ENCODE results near the gene VCX3B. TPM values are rescaled to one million over a fixed set of nuclear protein-coding genes. Genes with fewer than 3 reads are reported as not detected.

Gene VCX3B
- total RNA-seq, 6 experiments from 2014 or later: not detected

GRCh38 chrX:8504451-8504850, 39.8 kb downstream of the VCX3B start:
- no peaks in the 10 kb centered on the region for H3K27me3 ChIP-seq
- H3K4me3 ChIP-seq: no peak overlapping the region
- no peak overlapping the region for H3K27ac ChIP-seq
- no peak for DNase-seq
- ATAC-seq: no peak
- TF ChIP-seq CTCF (IDR thresholded peaks at IDR 0.05) (no peak), POLR2A (IDR thresholded peaks at IDR 0.05) (no peak)
- intact Hi-C loops (cut with DNase I): no loop called here
- no peaks in the 10 kb centered on the region for H3K4me1 ChIP-seq
- 42% methylated on average over 6 of the region's 6 CpGs for WGBS (ENCODE audit: insufficient coverage, low coverage, low lambda C conversion rate, missing lambda C conversion rate)
- H3K9me3 ChIP-seq: no peaks in the 10 kb centered on the region
- no peaks in the 10 kb centered on the region for H3K36me3 ChIP-seq

Measured in right lobe of liver (tissue), 6 donors.